ENCODE results near the gene DBNL. TPM values are rescaled to one million over a fixed set of nuclear protein-coding genes. Genes with fewer than 3 reads are reported as not detected.

The DBNL gene
- total RNA-seq, 3 donors from 2014 or later (not counting 1 experiment from before 2014, with no cell fraction given): 123 to 129 (median 129) TPM

- Histone ChIP-seq H3K4me3 (ENCODE audit: low read length) (no peak overlapping the region), H3K9me3 (ENCODE audit: control insufficient read depth, insufficient read depth, low read length) (no peaks in the 10 kb centered on the region), H3K36me3 (ENCODE audit: control insufficient read depth, insufficient read depth, low read length) (peaks cover 44% of the 10 kb centered on the region), H3K4me1 (ENCODE audit: control insufficient read depth, insufficient read depth, low read length) (peaks cover 47% of the 10 kb centered on the region), H3K27me3 (ENCODE audit: control insufficient read depth, insufficient read depth, low read length) (no peaks in the 10 kb centered on the region), H3K27ac (ENCODE audit: low read length) (peak overlapping the region; percentile 93)
- H3K36me3 Mint-ChIP-seq: peaks cover 9% of the 10 kb centered on the region
- 56% methylated on average over 26 of the region's 26 CpGs for WGBS (ENCODE audit: insufficient coverage)
- H3K27ac Mint-ChIP-seq: peak overlapping the region; percentile 90 to 94
- TF ChIP-seq CTCF (IDR thresholded peaks at IDR 0.05): no peak
- no peaks in the 10 kb centered on the region for H3K9me3 Mint-ChIP-seq
- DNase-seq: peak; percentile 68 to 84
- ATAC-seq: peak; percentile 96 to 99 (median 97)
- intact Hi-C loops (cut with micrococcal nuclease): loop anchor here (1.0 kb wide), 1 partner anchor 8 kb away; the partner anchor contains the start of gene POLM
- no peaks in the 10 kb centered on the region for H3K27me3 Mint-ChIP-seq (ENCODE audit: low read depth in 2 of 2)
- H3K4me1 Mint-ChIP-seq: peaks cover 16 to 50% of the 10 kb centered on the region in 2 donors
- H3K4me3 Mint-ChIP-seq: peak overlapping the region; percentile 52
These were observed 29.3 kb downstream of the DBNL start for GRCh38 chr7:44073664-44074348.

- no peaks in the 10 kb centered on the region for H3K9me3 Mint-ChIP-seq
- Histone ChIP-seq H3K4me1 (ENCODE audit: control insufficient read depth, insufficient read depth, low read length) (peaks cover 49% of the 10 kb centered on the region), H3K27ac (ENCODE audit: low read length) (peak overlapping the region; percentile 93), H3K9me3 (ENCODE audit: control insufficient read depth, insufficient read depth, low read length) (no peaks in the 10 kb centered on the region), H3K27me3 (ENCODE audit: control insufficient read depth, insufficient read depth, low read length) (no peaks in the 10 kb centered on the region), H3K4me3 (ENCODE audit: low read length) (no peak overlapping the region), H3K36me3 (ENCODE audit: control insufficient read depth, insufficient read depth, low read length) (peaks cover 49% of the 10 kb centered on the region)
- peaks cover 16 to 50% of the 10 kb centered on the region in 2 donors for H3K4me1 Mint-ChIP-seq
- peak overlapping the region; percentile 52 for H3K4me3 Mint-ChIP-seq
- peaks cover 9% of the 10 kb centered on the region for H3K36me3 Mint-ChIP-seq
- no peak for TF ChIP-seq CTCF (IDR thresholded peaks at IDR 0.05)
- peak; percentile 39 to 41 (median 40) for ATAC-seq
- 60% methylated on average over 13 of the region's 13 CpGs for WGBS (ENCODE audit: insufficient coverage)
- DNase-seq: no peak
- intact Hi-C loops (cut with micrococcal nuclease): loop anchor here (1.0 kb wide), 1 partner anchor 8 kb away; the partner anchor contains the start of gene POLM
- H3K27me3 Mint-ChIP-seq (ENCODE audit: low read depth in 2 of 2): no peaks in the 10 kb centered on the region
- peak overlapping the region; percentile 90 to 94 for H3K27ac Mint-ChIP-seq
These were observed 29.8 kb downstream of the DBNL start for GRCh38 chr7:44074349-44074695.

GRCh38 chr7:44075296-44076075 lies 31.0 kb downstream of the DBNL start:
- TF ChIP-seq CTCF (IDR thresholded peaks at IDR 0.05): no peak
- H3K36me3 ChIP-seq (ENCODE audit: control insufficient read depth, insufficient read depth, low read length): peaks cover 59% of the 10 kb centered on the region

More at GRCh38 chr7:44075296-44076075, 31.0 kb downstream of the DBNL start:
- intact Hi-C loops (cut with micrococcal nuclease): no loop called here
- ATAC-seq (no peak), DNase-seq (no peak)
- Mint-ChIP-seq H3K4me1 (peaks cover 16 to 50% of the 10 kb centered on the region in 2 donors), H3K36me3 (peaks cover 9% of the 10 kb centered on the region), H3K27me3 (ENCODE audit: low read depth in 2 of 2) (no peaks in the 10 kb centered on the region), H3K9me3 (no peaks in the 10 kb centered on the region), H3K4me3 (no peak overlapping the region), H3K27ac (peak overlapping the region; percentile 90 to 94)
- no peaks in the 10 kb centered on the region for H3K9me3 ChIP-seq (ENCODE audit: control insufficient read depth, insufficient read depth, low read length)
- H3K4me3 ChIP-seq (ENCODE audit: low read length): no peak overlapping the region
- peaks cover 59% of the 10 kb centered on the region for H3K4me1 ChIP-seq (ENCODE audit: control insufficient read depth, insufficient read depth, low read length)
- WGBS (ENCODE audit: insufficient coverage): 86% methylated on average over 17 of the region's 17 CpGs
- no peaks in the 10 kb centered on the region for H3K27me3 ChIP-seq (ENCODE audit: control insufficient read depth, insufficient read depth, low read length)
- peak overlapping the region; percentile 93 for H3K27ac ChIP-seq (ENCODE audit: low read length)

All from natural killer cell (primary cell).